NCI-H2107 (cell line): Measurements from ENCODE around the gene CTNS.

ENCODE experiments used
- DNase-seq: peaks from one replicate; lab custom pipeline; 2025; lab: John Stamatoyannopoulos, UW

CTNS gene

DNA sequence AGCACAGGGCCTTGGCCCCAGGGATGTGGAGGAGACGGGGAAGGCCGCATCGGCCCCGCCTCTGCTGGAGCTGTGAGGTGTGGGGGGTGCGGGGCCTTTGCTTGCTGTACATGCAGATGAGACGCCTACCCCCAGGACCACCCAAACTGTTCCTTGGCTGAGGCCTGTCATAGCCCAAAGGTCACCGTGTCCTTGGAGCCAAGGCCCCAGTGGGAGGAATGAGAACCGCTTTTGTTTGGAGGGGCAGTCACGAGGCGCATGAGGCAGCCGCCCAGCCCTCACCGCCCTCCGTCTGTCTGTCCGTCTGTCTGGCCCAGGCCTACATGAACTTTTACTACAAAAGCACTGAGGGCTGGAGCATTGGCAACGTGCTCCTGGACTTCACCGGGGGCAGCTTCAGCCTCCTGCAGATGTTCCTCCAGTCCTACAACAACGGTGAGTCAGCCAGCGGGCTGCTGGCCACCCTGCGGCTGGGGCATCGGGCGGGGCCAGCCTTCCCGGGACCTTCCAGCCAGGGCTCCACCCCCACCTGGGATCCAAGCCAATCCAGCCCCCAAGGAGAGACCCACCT lies 23.1 kb downstream of the CTNS start:
- no peak for DNase-seq

DNA sequence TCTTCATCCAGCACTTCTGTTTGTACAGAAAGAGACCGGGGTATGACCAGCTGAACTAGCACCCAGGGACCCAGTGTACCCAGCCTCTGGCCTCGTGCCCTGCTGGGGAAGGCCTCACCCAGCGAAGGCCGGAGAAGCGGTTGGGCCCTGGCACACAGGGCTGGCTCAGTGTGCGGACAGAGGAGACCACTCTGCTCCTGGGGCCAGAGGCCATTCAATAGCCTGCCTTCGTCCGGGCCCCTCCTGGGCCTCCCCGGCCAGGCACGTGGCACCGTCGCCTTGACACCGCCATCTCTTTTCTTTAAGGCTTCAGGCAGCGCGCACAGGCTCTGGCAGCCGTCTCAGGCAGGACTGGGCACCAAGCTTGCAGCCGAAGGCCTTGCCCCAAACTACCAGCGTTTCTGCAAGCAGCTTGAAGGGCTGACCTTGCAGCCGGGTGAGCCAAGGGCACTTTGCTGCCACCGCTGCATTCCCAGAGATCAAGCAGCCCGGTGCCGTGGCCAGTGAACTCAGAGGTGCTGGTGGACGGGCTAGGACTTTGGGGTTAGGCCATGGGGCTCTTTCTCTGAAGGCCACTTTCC lies 23.8 kb downstream of the CTNS start:
- no peak for DNase-seq

DNA sequence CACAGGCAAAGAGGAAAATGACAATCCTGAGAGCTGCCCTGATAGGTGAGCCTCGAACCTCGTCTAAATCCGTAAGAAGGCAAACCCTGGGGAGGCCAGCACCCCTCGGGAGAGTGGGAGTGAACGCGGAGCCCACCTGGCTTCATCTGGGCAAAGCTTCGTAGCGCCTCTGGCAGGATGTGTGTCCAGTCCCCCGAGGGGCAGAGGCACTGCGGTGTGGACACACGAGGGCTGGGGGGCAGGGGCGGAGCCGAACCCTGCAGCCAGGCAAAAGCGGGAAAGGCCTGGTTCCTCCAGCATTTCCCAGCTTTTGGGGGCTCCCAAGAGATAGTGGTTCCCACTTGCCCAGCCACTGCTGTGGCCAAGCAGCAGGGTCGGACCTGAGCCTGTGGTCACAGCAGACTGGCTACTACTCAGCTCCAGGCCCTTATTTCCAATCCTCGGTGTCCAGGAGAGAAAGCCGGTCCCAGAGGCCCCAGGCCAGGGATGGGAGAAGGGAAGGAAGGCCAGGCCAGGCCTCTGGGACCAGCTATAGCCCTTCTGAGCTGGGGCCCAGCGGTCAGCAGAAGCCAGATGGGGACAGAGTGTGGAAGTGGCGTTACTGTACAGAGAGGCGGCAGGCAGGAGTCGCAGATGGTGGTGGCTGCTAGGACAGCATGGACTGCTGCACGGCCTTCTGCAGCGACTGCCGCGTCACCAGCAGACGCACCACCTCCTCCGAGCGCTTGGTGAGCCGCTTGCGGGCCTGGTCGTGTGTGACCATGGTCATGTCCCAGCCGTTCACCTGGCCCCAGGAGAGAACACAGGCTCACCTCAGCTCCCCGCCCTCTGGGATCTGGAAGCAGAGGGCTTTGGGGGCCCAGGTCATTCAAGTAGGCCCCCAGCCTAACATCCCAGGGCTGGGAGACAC lies 26.8 kb downstream of the CTNS start:
- DNase-seq, result no peak

DNA sequence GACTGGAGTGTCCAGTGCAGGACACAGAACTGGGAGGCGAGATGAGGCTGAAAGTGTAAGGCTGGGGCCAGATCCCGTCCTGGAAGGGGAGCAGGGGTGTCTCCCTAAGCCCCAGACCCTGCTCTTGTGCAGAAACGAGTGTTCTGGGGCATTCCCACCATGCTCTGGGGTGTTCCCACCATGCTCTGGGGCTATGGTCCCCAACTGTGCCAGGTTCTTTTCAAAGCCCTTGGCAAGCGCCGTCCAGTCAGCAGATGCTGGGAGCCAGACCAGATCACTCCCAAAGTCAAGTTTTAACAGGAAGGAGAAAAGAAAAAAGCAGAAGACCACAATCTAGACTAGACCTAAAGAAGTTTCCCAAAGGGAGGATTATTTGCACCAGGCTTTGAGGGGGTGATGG lies 29.3 kb downstream of the CTNS start:
- DNase-seq, result no peak

DNA sequence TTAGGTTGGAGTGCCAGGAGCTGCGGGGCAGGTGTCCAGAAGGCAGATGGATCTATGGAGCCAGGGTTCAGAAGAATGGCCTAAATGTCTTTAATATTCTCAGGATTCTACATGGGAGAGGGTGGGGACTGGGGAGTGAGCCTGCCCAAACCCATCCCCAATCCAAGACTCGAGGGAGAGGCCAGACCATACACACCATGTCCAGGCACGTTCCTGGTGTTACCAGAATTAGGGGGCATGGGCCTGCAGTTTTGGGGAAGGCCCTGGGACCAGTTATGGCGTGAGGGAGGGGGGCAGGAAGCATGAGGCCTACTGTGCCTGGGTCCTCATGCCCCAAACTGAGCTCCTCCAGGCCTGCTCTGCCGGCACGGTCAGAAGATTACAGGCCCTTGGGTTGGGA lies 30.0 kb downstream of the CTNS start:
- no peak for DNase-seq

DNA sequence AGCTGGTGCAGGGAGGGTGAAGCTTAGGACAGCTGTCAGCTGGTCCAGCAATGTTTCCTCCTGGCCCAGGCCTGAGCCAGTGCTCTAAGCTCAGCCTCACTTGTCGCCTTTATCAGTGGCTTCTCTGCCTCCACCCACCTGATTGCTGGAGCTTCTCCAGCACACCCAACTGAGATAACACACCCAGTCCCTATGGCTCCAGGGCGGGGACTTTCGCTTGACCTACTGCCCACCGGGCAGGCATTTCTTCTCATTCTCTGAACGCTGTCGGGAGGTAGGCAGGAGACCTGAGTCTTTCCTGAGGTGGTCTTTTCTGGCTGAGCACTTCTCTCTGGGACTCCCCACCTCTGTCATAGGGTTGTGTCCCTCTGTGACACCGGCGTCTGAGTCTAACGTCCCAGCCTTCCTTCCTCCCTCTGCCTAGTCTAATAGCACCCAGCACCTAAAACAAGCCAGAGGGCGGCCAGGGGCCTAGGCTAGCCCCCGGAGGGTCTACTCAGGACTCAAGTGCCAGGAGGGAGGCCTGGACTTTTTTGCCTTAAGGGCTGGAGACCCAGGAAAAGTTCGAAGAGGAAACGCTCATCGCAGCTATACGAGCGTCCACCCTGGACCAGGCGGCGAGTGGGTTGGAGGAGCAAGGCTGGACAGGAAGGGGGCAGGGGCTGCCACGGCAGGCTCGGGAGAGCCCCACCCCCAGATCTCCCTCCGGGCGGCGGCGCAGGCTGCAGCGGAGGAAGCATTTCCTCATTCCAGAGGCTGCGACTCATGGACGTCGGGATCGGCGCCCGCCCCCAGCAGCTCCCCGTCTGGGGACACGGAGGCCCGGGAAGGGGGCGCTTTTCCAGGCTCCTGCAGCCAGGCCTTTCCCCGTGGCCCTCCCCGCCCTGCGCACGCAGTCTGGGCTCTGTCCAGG lies 31.1 kb downstream of the CTNS start:
- no peak for DNase-seq

DNA sequence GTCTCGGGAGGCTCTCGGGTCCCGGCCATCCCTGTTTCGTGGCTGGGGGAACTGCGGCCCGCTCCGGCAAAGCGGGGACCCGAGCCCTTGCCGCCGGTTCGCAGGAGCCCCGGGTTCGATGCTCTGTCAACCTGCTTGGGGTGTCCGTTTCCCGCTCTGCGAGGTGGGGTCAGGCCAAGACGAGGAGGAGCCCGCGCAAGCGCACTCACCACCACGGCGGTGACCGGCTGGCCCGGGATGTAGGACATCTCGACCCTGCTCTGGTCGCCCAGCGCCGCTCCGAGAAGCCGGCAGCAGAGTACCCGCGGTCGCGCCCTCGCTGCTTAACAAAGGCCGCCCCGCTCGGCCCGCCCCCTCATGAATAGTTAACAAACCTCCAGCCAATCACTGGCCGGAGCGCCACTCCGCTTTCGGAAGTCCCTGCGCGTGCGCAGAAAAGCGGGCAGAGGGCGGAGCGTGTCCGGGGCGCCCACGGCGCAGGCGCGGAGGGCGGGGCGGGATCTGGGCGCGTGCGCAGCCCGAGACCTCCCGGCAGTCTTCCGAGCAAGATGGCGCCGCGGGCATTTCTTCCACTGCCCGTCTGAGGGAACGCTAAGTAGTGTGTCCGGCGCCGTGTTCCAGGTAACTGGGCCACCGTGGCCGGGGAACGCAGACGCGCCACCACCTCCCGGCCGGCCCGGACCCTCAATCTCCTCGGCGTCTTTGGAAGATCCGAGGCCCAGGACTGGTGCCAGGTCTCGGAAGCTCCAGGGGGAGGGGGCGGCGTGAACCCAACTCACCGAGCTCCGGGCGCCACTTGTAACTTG lies 31.9 kb downstream of the CTNS start, which contains the start of the genes EMC6 and TAX1BP3:
TSS of gene EMC6 (plus strand) at position 534 of the 806 bp plus-strand sequence. CDS start 335 bp downstream, outside the sequence.
TSS of gene TAX1BP3 (minus strand) at position 300 of the 806 bp plus-strand sequence. CDS start at position 248, 52 bp downstream.
- peak; percentile 88 for DNase-seq

DNA sequence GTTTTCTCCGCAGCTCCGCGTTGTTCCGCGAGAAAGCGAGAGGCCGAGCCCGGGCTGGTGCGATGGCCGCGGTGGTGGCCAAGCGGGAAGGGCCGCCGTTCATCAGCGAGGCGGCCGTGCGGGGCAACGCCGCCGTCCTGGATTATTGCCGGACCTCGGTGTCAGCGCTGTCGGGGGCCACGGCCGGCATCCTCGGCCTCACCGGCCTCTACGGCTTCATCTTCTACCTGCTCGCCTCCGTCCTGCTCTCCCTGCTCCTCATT lies 32.5 kb downstream of the CTNS start:
- DNase-seq, result no peak

DNA sequence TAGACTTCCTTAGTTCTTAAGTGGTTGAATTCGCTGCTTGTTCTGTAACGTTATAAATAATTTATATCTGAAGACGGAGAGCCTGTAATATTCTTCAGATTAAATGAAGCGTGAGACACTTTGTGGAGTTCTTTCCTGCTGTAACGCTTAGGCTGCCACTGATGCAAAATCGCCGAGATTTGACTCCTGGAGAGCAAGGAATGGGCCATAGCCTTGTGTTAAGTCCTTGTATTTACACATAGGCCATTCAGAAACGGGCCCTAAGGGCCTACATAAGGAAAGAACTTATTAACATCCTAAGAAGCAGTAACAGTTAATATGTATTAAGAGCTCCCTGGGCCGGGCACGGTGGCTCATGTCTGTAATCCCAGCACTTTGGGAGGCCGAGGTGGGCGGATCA lies 33.0 kb downstream of the CTNS start:
- DNase-seq, result no peak

DNA sequence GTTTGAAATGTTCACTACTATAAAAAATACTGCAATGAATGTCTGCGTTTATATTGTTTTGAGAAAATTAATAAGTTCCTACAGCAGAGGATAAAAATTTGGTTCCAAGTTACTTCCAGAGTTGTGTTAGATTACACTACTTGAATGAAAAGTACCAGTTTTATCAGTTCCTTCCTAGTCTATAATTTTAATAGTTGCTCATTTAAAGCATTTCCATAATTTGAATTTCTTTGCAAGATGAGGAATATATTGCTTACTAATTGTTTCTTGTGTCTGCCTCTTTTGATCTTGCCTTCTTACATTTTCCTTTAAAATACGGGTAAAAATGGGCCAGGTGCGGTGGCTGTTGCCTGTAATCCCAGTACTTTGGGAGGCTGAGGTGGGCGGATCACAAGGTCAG lies 36.0 kb downstream of the CTNS start:
- DNase-seq, result no peak

DNA sequence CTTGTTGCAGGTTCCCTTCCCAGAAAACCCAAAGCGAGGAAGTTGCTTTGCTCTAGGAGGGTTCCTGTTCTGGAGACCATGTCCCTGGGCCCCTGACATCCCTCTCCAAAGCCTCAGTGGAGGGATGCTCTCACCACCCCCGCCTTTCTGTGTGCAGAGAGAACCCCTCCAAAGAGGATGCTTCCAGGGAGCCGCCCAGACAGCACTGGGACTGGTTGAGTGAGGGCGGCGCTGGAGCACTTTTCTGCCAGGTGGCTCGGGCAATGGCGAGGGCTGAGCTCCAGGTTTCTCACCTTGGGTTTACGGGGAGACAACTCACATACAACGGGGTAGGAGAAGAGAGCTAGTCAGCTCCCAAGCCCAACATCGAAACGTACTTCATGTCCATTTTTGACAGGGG lies 39.3 kb downstream of the CTNS start:
- no peak for DNase-seq

DNA sequence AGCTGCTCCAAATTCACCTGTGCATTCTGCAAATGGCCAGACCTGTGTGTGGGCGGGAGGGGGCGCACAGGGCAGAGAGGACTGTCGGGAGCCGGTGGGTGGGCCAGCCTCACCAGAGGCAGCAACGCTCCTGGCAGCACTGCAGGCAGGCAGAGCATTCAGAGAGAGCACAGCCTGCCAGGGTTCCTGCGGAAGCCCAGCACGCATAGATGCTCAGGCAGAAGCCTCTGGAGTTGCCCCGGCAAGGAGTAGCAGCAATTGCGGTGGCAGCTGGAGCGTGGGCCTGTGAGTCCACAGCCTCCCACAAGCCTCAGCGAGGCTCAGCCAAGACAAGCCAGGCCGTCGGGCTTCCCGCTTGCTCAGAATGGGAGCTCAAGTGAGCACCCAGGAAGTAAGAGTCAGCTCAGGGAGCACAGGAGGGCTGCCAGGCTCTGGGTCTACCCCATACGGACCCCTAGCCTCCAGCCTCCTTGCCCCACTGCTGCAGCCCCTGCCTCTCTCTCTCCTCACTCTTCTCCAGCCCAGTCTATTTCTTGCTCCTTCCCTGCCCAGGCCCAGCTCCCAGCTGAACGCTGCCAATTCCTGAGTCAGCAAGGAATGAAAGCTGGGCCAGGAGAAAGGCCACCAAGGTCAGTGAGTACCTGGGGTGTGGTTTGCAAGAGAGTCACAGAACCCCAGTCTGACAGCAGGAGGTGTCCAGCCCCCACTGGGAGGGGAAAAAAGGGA lies 41.7 kb downstream of the CTNS start:
- no peak for DNase-seq

DNA sequence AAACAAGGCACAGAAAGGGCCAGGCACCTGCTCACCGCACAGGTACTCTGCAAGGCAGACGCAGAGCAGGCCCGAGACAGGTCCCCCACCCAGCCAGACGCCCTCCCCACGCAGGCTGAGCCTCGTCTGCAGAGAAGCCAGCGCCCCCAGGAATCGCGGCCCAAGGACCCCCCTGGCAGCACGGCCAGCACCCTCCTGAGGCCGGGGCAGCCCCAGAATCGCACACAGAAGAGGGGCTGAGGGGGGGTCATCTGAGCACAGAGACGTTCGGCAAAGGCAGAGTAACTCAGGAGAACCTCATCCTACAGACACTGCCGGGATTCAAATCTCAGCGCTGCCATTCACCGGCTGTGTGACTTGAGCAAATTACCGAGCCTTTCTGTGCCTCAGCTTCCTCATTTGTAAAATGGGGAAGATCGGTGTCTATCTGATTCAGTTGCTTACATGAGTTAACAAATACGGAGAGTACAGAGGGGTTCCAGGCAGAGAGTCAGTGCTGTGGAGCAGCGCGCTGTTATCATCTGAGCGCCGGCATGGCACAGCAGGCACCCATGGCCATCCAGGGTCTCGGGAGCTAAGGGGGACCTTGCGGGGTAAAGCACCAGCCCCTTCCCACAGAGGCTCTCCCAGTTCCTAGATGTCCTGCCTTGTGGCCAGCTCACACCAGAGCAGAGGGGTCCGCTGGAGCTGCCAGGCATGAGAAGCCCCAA lies 42.4 kb downstream of the CTNS start:
- no peak for DNase-seq

DNA sequence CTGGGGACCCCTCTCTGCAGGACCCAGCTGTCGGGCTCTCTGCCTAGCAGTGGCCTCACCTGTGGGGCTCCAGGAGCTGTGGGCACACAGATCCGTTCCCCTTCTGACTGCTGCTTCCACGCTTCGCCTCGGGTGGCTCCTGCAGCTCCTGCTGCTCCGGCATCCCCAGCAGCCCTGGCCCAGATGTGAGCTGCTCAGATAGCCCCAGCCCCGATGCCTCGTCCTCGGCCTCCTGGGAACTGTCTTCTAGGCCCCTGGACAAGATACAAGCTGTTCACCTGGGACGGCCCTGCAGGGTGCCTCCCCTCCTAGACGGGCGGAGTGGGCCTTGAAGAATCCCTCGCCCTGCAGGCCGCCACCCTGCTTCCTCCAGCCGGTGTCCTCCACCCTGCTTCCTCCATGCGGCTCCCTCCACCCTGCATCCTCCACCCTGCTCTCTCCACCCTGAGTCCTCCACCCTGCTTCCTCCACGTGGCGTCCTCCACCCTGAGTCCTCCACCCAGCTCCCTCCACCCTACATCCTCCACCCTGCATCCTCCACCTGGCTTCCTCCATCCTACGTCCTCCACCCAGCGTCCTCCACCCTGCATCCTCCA lies 43.1 kb downstream of the CTNS start:
- no peak for DNase-seq

DNA sequence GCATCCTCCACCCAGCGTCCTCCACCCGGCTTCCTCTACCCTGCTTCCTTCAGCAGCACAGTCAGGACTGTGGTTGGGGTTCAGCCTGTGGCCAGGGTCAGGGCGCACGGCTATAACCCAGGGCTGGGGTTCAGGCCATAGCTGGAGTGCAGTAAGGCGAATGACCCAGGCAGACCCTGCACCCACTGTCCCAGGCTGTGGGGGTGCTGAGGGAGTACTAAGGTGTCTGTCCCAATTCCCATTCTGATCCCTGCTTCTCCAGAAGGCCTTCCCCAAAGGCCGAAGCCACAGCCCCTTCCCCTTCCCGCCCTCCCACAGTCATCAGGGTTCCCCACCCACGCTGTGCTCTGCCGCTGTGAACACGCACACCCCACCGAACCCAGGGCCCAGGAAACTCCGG lies 44.5 kb downstream of the CTNS start:
- DNase-seq, result no peak

DNA sequence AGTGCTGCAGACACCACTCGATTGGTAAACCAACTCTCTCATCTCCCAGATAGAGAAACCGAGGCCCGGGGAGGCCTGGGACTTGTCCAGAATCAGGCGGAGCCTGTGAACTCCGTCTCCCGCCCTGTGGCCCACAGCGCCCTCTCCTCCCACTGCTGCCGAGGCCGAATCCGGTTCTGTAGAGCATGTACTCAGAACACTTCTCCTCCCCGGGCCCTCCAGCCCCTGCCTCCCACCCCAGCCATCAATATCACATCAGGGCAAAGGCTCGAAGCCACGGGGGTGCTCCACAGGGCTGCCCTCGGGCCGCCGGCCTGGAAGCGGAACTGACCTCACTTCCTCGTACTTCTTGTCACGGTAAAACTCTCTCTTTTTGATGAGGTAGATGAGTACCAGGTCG lies 45.0 kb downstream of the CTNS start:
- DNase-seq, result no peak

DNA sequence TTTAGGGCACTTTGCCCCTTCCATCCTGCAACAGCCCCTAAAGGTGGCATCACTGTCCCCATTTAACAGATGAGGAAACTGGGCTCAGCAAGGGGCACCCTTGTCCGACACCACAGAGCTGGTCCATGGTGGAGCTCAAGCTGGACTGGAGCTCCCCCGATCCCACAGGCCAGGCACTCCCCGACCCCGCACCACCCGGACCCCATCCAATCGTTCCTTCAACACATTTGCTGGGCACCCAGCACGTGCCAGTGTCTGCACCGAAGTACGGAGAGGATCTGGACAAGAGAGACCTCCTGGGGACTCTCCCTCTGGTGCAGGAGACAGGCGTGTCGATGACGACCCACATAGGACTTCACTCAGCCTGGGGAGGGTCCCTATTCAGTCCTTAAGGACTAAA lies 45.5 kb downstream of the CTNS start:
- DNase-seq, result no peak

DNA sequence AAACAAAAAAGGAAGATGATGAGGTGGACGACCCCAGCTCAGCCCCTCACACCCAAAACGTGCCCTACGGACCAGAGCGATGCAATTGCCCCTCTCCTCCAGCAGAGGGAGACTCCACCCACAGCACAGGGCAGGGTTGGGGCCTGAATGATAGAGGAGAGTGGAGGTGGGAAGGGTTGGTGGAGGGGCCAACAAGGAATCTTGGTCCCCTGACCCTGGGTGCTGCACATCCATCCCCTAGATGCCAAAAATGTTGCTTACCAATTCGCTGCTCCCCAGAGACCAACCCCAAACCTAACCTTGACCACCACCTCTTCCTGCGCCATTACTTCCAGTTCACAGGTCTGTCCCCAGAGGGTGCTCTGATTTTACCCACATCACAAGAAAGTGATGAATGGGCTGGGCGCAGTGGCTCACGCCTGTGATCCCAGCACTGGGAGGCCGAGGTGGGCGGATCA lies 46.5 kb downstream of the CTNS start:
- DNase-seq, result no peak

DNA sequence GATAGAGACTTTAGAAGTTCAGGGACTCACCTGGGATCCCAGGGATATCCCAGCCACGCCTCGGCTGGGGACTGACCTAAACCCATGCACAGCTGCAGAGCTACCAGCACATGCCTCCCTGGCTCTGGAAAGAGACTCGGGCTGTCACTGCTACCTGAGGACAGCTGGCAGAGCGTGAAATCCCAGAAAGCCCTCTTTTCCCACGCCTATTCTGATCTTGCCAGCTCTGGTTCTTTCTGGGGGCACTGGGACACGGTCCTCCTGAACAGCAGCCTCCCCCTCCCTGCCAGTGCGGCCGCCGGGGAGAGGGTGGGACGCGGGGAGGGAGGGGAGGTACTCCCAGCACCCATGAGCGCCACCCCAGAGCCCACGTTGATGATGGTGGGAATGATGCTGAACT lies 48.6 kb downstream of the CTNS start:
- no peak for DNase-seq
